GM21526 (cell line): Measurements from ENCODE around the gene HMOX2.

Experiments
- ATAC-seq: cut with Tn5 transposase; IDR thresholded peaks from one replicate; pipeline ENCODE4 v1.9.1; 2021; ENCODE audit warnings: moderate library complexity; ENCODE audit not compliant: unreplicated experiment, low FRiP score

HMOX2 gene

GRCh38 chr16:4499196-4499555 is 23.0 kb downstream of the HMOX2 start:
- no peak for ATAC-seq

- no peak for ATAC-seq
Measured at GRCh38 chr16:4500272-4500671, 24.1 kb downstream of the HMOX2 start.

GRCh38 chr16:4501071-4501478 is 24.9 kb downstream of the HMOX2 start:
- no peak for ATAC-seq

GRCh38 chr16:4505356-4506147 is 29.4 kb downstream of the HMOX2 start:
- peak; percentile 75 for ATAC-seq

- no peak for ATAC-seq
Measured at GRCh38 chr16:4506450-4506849, 30.3 kb downstream of the HMOX2 start.

GRCh38 chr16:4507588-4508345 is 31.6 kb downstream of the HMOX2 start:
- ATAC-seq = no peak

GRCh38 chr16:4508806-4509205 is 32.6 kb downstream of the HMOX2 start:
- no peak for ATAC-seq

GRCh38 chr16:4509420-4509819 is 33.2 kb downstream of the HMOX2 start:
- no peak for ATAC-seq

- ATAC-seq = no peak
Measured at GRCh38 chr16:4510131-4510530, 33.9 kb downstream of the HMOX2 start.

GRCh38 chr16:4510747-4511426 is 34.7 kb downstream of the HMOX2 start:
- ATAC-seq = no peak

GRCh38 chr16:4511441-4512082 is 35.4 kb downstream of the HMOX2 start:
- no peak for ATAC-seq

- no peak for ATAC-seq
Measured at GRCh38 chr16:4512473-4512872, 36.3 kb downstream of the HMOX2 start.

- no peak for ATAC-seq
Measured at GRCh38 chr16:4513086-4513860, 37.1 kb downstream of the HMOX2 start.

GRCh38 chr16:4513881-4514280 is 37.7 kb downstream of the HMOX2 start:
- no peak for ATAC-seq

GRCh38 chr16:4514606-4515005 is 38.4 kb downstream of the HMOX2 start:
- ATAC-seq = no peak

GRCh38 chr16:4515611-4516233 is 39.5 kb downstream of the HMOX2 start:
- no peak for ATAC-seq

GRCh38 chr16:4517812-4518680 is 41.8 kb downstream of the HMOX2 start:
- ATAC-seq = no peak

GRCh38 chr16:4519274-4520058 is 43.3 kb downstream of the HMOX2 start:
- no peak for ATAC-seq
